Transverse colon (tissue), 4 donors: Measurements from ENCODE around the gene SIGLECL1. TPM values are rescaled to one million over a fixed set of nuclear protein-coding genes. Genes with fewer than 3 reads are reported as not detected.

ENCODE experiments used
- DNase-seq: peaks from one replicate; pipeline ENCODE4 v3.0.0-alpha.2; 2019
- H3K27ac ChIP-seq, 4 donors: fragments of 200-600 bp; sonication (generic); 2 replicates each; pipeline ENCODE4 v1.5.1; 2016 to 2018; ENCODE audit warnings: inconsistent platforms in 4 of 4
- H3K27me3 ChIP-seq: fragments of 200-600 bp; sonication (generic); 2 replicates; pipeline ENCODE4 v1.5.1; 2017; ENCODE audit warnings: inconsistent platforms
- H3K36me3 ChIP-seq, 4 donors: fragments of 200-600 bp; sonication (generic); 2 replicates each; pipeline ENCODE4 v1.5.1; 2017 to 2019; ENCODE audit warnings: inconsistent platforms in 4 of 4
- H3K4me1 ChIP-seq, 4 donors: fragments of 200-600 bp; sonication (generic); 2 replicates each; pipeline ENCODE4 v1.5.1; 2017 to 2020; ENCODE audit warnings: inconsistent platforms in 4 of 4
- H3K4me3 ChIP-seq, 4 donors: fragments of 200-600 bp; sonication (generic); 1 replicate in 1 of 4; 2 replicates in 3 of 4; pipeline versions ENCODE4 v1.5.1 to v1.6.1; 2017 to 2019; ENCODE audit warnings: inconsistent platforms in 4 of 4
- H3K9me3 ChIP-seq, 2 donors: fragments of 200-600 bp; sonication (generic); 2 replicates each; pipeline ENCODE4 v1.5.1; 2017 to 2019; ENCODE audit warnings: inconsistent platforms in 2 of 2
- CTCF ChIP-seq, 5 experiments: fragments of 200-600 bp in 3 of 5; fragments of 450-650 bp in 2 of 5; sonication (generic) in 3 of 5; IDR thresholded peaks; 1 replicate in 2 of 5; 2 replicates in 3 of 5; pipeline ENCODE4 v1.5.1; 2016 to 2017; ENCODE audit warnings: antibody characterized with exemption in 5 of 5, inconsistent platforms in 3 of 5, mild to moderate bottlenecking in 2 of 5, moderate library complexity in 1 of 5
- EP300 ChIP-seq: sonication (generic); formaldehyde crosslinking; IDR thresholded peaks from one replicate; pipeline ENCODE4 v1.6.1; 2017; ENCODE audit warnings: antibody characterized with exemption, low read depth
- POLR2A ChIP-seq: fragments of 450-650 bp; IDR thresholded peaks from one replicate; pipeline ENCODE4 v1.6.1; 2016; ENCODE audit warnings: antibody characterized with exemption, mild to moderate bottlenecking, moderate library complexity
- POLR2AphosphoS5 ChIP-seq, 3 donors: sonication (generic); formaldehyde crosslinking; IDR thresholded peaks; one replicate each; pipeline ENCODE4 v1.6.1; 2016; ENCODE audit warnings: antibody characterized with exemption in 3 of 3
- WGBS, 2 donors: methylation state at CpG; one replicate each; pipeline ENCODE4 v1.1.5; 2018; ENCODE audit warnings: low coverage in 1 of 2; 5-methylcytosine and 5-hydroxymethylcytosine counted together
- in situ Hi-C, 4 donors: fragments of 200-750 bp; cut with MboI; loops; one replicate each; pipeline versions ENCODE4 v1.15.0 to v1.15.1; 2017; ENCODE audit warnings: low sequenced_read_pairs in 3 of 4, low pct_ligation_motif_present in 1 of 4, low pct_unique_long_range_greater_than_20kb in 1 of 4
- intact Hi-C: fragments of 100-400 bp; cut with DNase I; formaldehyde crosslinking; loops from one replicate; pipeline ENCODE4 v1.15.1; 2023; ENCODE audit warnings: low total_unique reads
- total RNA-seq, 4 donors: library from RNA; depleted of rRNA; stranded (reverse); fragments of >200 nt; gene quantifications; one replicate each; pipeline ENCODE4 v1.1.0, GENCODE V29; 2016

Gene SIGLECL1
- total RNA-seq, 4 donors from 2014 or later, result not detected

- 35 to 76% methylated on average over 3 to 11 of the region's 11 CpGs for WGBS, 2 donors
- Histone ChIP-seq H3K27ac (no peak overlapping the region), H3K9me3 (no peaks in the 10 kb centered on the region), H3K27me3 (peaks cover 6% of the 10 kb centered on the region), H3K4me1 (no peaks in the 10 kb centered on the region), H3K4me3 (no peak overlapping the region), H3K36me3 (no peaks in the 10 kb centered on the region)
- no peak for DNase-seq
- intact Hi-C loops, result no loop called here
- no peak for TF ChIP-seq CTCF (IDR thresholded peaks at IDR 0.05)
- no peak for TF ChIP-seq EP300
- TF ChIP-seq POLR2A, result no peak
- no peak for TF ChIP-seq POLR2AphosphoS5 (IDR thresholded peaks at IDR 0.05)
- in situ Hi-C loops, result no loop called here
Measured at GRCh38 chr19:51292971-51293370, 42.1 kb downstream of the SIGLECL1 start.

GRCh38 chr19:51293571-51294210 is 42.8 kb downstream of the SIGLECL1 start:
- no peak overlapping the region for H3K27ac ChIP-seq
- no peak for DNase-seq
- H3K4me1 ChIP-seq, result no peaks in the 10 kb centered on the region
- no peak for TF ChIP-seq EP300
- TF ChIP-seq CTCF (IDR thresholded peaks at IDR 0.05), result no peak
- TF ChIP-seq POLR2AphosphoS5 (IDR thresholded peaks at IDR 0.05), result no peak
- TF ChIP-seq POLR2A, result no peak
- no peaks in the 10 kb centered on the region for H3K36me3 ChIP-seq
- in situ Hi-C loops, result no loop called here
- H3K27me3 ChIP-seq, result peaks cover 6% of the 10 kb centered on the region
- no peak overlapping the region for H3K4me3 ChIP-seq
- no peaks in the 10 kb centered on the region for H3K9me3 ChIP-seq
- whole genome bisulfite sequencing, 2 donors, result 20 to 73% methylated on average over 1 to 13 of the region's 14 CpGs
- intact Hi-C loops, result no loop called here

GRCh38 chr19:51294211-51294976 is 43.5 kb downstream of the SIGLECL1 start:
- 17 to 55% methylated on average over 1 to 17 of the region's 23 CpGs for WGBS, 2 donors
- no peak for DNase-seq
- H3K9me3 ChIP-seq, result no peaks in the 10 kb centered on the region
- H3K27me3 ChIP-seq, result peaks cover 6% of the 10 kb centered on the region
- no peaks in the 10 kb centered on the region for H3K4me1 ChIP-seq
- no peak overlapping the region for H3K4me3 ChIP-seq
- no peaks in the 10 kb centered on the region for H3K36me3 ChIP-seq
- H3K27ac ChIP-seq, result no peak overlapping the region
- TF ChIP-seq POLR2AphosphoS5 (IDR thresholded peaks at IDR 0.05) (no peak), POLR2A (no peak), EP300 (no peak), CTCF (IDR thresholded peaks at IDR 0.05) (no peak)
- in situ Hi-C loops, result no loop called here
- intact Hi-C loops, result no loop called here

- no peak for DNase-seq
- Histone ChIP-seq H3K4me3 (no peak overlapping the region), H3K36me3 (no peaks in the 10 kb centered on the region), H3K27ac (no peak overlapping the region), H3K27me3 (peaks cover 6% of the 10 kb centered on the region), H3K4me1 (no peaks in the 10 kb centered on the region), H3K9me3 (no peaks in the 10 kb centered on the region)
- TF ChIP-seq POLR2A (no peak), POLR2AphosphoS5 (IDR thresholded peaks at IDR 0.05) (no peak), EP300 (no peak), CTCF (IDR thresholded peaks at IDR 0.05) (no peak)
- 37 to 58% methylated on average over 6 to 12 of the region's 12 CpGs for WGBS, 2 donors
- in situ Hi-C loops, result no loop called here
- intact Hi-C loops, result no loop called here
Measured at GRCh38 chr19:51294977-51295375, 44.1 kb downstream of the SIGLECL1 start.
